AG10803 (cell line): Measurements from ENCODE around the gene DNAJB6.
A peak's percentile ranks its signal among the peaks of the same experiment; 100 is the strongest.

Experiments
- DNase-seq: peaks from one replicate; pipeline ENCODE4 v3.0.0; 2010; ENCODE audit warnings: low read depth
- H3K4me3 ChIP-seq: 2 replicates; pipeline ENCODE4 v1.5.1; 2011; ENCODE audit warnings: mild to moderate bottlenecking, low read length, control low read depth
- CTCF ChIP-seq: conservative IDR thresholded peaks from 2 replicates; pipeline ENCODE4 v1.5.1; 2011; ENCODE audit warnings: mild to moderate bottlenecking, low read length, control low read depth, inconsistent platforms

DNAJB6 gene

DNA sequence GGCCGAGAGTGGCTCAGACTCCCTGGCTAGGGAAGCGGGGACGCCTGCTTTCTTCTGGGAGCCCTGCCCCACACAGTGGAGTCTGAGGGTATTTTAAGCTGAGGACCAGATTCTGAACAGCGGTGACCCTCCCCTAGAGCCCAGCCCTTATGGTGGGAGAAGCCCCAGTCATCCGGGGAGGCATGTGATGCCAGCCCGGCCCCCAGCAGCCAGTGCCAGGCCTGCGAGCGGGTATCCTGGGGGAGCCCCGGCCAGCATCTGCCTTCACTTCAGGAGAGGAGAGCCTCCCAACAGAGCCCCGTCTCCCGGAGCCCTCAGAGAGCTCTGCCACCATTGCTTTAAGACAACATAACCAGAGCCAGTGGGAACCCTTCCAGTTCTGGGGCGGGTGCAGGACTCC is 41.5 kb upstream of the DNAJB6 start:
- no peak for TF ChIP-seq CTCF
- DNase-seq = no peak
- H3K4me3 ChIP-seq = no peak overlapping the region

DNA sequence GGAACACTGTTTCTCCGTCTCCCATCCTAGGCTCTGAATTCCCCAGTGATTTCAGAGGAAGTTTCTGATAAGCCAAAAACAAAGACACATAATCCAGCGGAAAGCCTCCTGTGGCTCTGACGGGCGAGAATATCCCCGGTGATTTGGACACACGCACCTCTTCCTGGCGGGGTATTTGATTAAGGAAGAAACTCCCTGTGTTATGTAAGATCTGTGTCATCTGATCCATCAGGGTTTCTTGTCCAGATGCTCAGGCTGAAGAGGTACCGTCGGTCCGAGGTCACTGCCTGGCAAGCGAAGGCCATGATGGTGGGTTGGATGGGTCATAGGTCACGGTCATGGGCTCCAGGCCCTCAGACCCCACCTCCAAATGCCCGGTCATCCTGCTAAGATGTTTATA is 39.6 kb upstream of the DNAJB6 start:
- no peak overlapping the region for H3K4me3 ChIP-seq
- TF ChIP-seq CTCF = no peak
- no peak for DNase-seq

- DNase-seq = no peak
- no peak overlapping the region for H3K4me3 ChIP-seq
- no peak for TF ChIP-seq CTCF
Observed at GRCh38 chr7:157299317-157299612, 37.5 kb upstream of the DNAJB6 start.

DNA sequence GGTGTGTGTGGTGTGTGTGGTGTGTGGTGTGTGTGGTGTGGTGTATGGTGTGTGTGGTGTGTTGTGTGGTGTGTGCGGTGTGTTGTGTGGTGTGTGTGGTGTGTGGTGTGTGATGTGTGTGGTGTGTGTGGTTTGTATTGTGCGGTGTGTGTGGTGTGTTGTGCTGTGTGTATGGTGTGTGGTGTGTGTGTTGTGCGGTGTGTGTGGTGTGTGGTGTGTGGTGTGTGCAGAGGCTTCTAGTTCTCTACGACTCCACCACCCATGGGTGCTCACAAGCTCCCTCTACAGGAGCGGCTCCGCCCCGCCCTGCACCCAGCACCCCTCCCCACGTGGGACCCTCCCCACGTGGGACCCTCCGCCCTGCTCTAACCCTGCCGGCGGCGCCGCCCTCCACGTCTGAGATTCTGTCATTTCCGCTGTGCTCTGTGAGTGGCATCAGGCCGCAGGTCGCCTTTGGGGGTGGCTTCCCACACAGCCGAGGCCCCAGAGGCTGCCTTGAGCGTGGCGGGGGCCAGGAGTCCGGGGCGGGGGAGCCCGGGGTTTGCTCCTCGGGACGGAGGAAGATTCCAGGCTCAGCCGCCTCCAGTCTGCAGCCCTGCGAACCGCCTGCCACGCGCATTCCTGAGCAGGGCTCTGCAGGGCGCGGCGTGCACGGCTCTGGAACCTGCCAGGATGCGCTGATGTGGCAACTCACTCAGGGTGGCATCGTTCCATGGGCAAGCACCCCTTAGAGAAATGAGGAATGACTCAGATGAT is 37.0 kb upstream of the DNAJB6 start:
- 0 out of 2 replicates have a peak, but pooled peaks have one; percentile 9 for TF ChIP-seq CTCF
- H3K4me3 ChIP-seq = no peak overlapping the region
- DNase-seq = peak; percentile 42

- no peak for DNase-seq
- no peak overlapping the region for H3K4me3 ChIP-seq
- TF ChIP-seq CTCF = no peak
Observed at GRCh38 chr7:157300369-157300825, 36.4 kb upstream of the DNAJB6 start.

DNA sequence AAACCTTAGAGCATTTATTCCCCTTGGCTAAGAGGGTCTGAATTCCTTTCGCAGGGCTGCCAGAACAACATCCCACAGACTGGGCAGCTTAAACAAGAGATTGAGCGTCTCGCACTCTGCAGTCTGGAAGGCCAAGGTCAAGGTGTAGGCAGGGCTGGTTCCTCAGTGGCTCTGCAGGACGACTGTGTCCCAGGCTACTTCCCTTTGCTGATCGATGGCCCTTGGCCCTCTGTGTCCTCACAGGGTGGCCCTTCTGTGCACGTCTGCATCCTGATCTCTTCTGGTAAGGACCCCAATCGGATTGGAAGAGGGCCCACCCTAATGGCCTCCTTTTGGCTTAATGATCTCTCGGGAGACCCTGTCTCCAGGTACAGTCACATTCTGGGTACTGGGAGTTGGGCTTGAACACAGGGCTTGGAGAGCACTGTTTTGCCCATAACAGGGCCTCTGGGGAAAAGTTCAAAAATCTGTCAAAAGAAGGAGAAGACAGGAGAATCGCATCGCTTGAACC is 35.1 kb upstream of the DNAJB6 start:
- H3K4me3 ChIP-seq = no peak overlapping the region
- DNase-seq = no peak
- TF ChIP-seq CTCF = no peak
